ENCODE data around the gene PARD3. TPM values are rescaled to one million over a fixed set of nuclear protein-coding genes. Genes with fewer than 3 reads are reported as not detected.

PARD3 gene
- total RNA-seq, 1 experiment from 2014 or later: 46.3 TPM

- Histone ChIP-seq H4K20me1 (ENCODE audit: insufficient read depth) (no peaks in the 10 kb centered on the region), H3K9ac (ENCODE audit: low read length) (no peak overlapping the region), H3K4me3 (replicated peaks in 1 of 2; ENCODE audit: low read depth in 1 of 2, low read length in 2 of 2) (no peak overlapping the region), H3K79me2 (ENCODE audit: insufficient read depth, low read length) (no peaks in the 10 kb centered on the region), H3K27me3 (ENCODE audit: insufficient read depth, low read length) (no peaks in the 10 kb centered on the region), H3K4me2 (ENCODE audit: low read length) (no peak overlapping the region), H2AFZ (ENCODE audit: low read depth, low read length, poor library complexity, severe bottlenecking) (no peak overlapping the region), H3K36me3 (ENCODE audit: control insufficient read depth in 1 of 2, insufficient read depth in 2 of 2, low read length in 2 of 2) (no peaks in the 10 kb centered on the region), H3K9me3 (ENCODE audit: control insufficient read depth in 1 of 2, insufficient read depth in 1 of 2, low read depth in 1 of 2, low read length in 2 of 2) (no peaks in the 10 kb centered on the region), H3K27ac (ENCODE audit: low read depth, low read length) (no peak overlapping the region), H3K9me2 (ENCODE audit: insufficient read depth) (no peaks in the 10 kb centered on the region), H3K4me1 (ENCODE audit: control insufficient read depth in 1 of 2, insufficient read depth in 2 of 2, low read length in 2 of 2) (no peaks in the 10 kb centered on the region)
- no peak for TF ChIP-seq JUND (IDR thresholded peaks at IDR 0.05)
- no peak for TF ChIP-seq SIN3A (IDR thresholded peaks at IDR 0.05; ENCODE audit: low read depth)
- TF ChIP-seq ZBTB33 (IDR thresholded peaks at IDR 0.05; ENCODE audit: extremely low read depth, insufficient replicate concordance, low read length): no peak
- TF ChIP-seq SP1 (IDR thresholded peaks at IDR 0.05; ENCODE audit: low read depth): no peak
- no peak for TF ChIP-seq CEBPB (IDR thresholded peaks at IDR 0.05; ENCODE audit: low read depth)
- TF ChIP-seq, protein P1, sequence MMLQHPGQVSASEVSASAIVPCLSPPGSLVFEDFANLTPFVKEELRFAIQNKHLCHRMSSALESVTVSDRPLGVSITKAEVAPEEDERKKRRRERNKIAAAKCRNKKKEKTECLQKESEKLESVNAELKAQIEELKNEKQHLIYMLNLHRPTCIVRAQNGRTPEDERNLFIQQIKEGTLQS (IDR thresholded peaks at IDR 0.05): no peak
- no peak for TF ChIP-seq ZFX (IDR thresholded peaks at IDR 0.05)
- TF ChIP-seq, protein P2, sequence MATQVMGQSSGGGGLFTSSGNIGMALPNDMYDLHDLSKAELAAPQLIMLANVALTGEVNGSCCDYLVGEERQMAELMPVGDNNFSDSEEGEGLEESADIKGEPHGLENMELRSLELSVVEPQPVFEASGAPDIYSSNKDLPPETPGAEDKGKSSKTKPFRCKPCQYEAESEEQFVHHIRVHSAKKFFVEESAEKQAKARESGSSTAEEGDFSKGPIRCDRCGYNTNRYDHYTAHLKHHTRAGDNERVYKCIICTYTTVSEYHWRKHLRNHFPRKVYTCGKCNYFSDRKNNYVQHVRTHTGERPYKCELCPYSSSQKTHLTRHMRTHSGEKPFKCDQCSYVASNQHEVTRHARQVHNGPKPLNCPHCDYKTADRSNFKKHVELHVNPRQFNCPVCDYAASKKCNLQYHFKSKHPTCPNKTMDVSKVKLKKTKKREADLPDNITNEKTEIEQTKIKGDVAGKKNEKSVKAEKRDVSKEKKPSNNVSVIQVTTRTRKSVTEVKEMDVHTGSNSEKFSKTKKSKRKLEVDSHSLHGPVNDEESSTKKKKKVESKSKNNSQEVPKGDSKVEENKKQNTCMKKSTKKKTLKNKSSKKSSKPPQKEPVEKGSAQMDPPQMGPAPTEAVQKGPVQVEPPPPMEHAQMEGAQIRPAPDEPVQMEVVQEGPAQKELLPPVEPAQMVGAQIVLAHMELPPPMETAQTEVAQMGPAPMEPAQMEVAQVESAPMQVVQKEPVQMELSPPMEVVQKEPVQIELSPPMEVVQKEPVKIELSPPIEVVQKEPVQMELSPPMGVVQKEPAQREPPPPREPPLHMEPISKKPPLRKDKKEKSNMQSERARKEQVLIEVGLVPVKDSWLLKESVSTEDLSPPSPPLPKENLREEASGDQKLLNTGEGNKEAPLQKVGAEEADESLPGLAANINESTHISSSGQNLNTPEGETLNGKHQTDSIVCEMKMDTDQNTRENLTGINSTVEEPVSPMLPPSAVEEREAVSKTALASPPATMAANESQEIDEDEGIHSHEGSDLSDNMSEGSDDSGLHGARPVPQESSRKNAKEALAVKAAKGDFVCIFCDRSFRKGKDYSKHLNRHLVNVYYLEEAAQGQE (IDR thresholded peaks at IDR 0.05; ENCODE audit: low read depth): no peak
- TF ChIP-seq MAX (IDR thresholded peaks at IDR 0.05): no peak
- TF ChIP-seq ZNF274 (IDR thresholded peaks at IDR 0.05; ENCODE audit: low read depth, low read length): no peak
- TF ChIP-seq SRF (IDR thresholded peaks at IDR 0.05; ENCODE audit: low read depth): no peak
- no peak for TF ChIP-seq CTCF (IDR thresholded peaks at IDR 0.05 in 2 of 3, conservative IDR thresholded peaks at IDR 0.05 in 1 of 3; ENCODE audit: borderline replicate concordance in 1 of 3, insufficient read depth in 1 of 3, low read depth in 2 of 3, low read length in 2 of 3)
- no peak for TF ChIP-seq CBX3 (IDR thresholded peaks at IDR 0.05; ENCODE audit: low read depth)
- TF ChIP-seq POLR2A (IDR thresholded peaks at IDR 0.05; ENCODE audit: borderline replicate concordance, extremely low read depth, insufficient read depth, insufficient read length): no peak
- no peak for TF ChIP-seq POLR2AphosphoS5 (IDR thresholded peaks at IDR 0.05; ENCODE audit: low read depth, low read length)
- BruUV-seq (replicated peaks): no TSS peak
- CTCF ChIA-PET: no interaction called here
- ATAC-seq: no peak
- RAD21 ChIA-PET (ENCODE audit: low non-redundant PET in 1 of 2, low total read pairs in 2 of 2, uncharacterized antibody in 2 of 2, unreplicated experiment in 2 of 2): no interaction called here
- DNase-seq (ENCODE audit: low read depth, low spot score): no peak
- POLR2A ChIA-PET: no interaction called here
- intact Hi-C loops (cut with micrococcal nuclease): no loop called here
Measured at GRCh38 chr10:34191406-34191805, 623.7 kb downstream of the PARD3 start.

All from HCT116 (cell line).